KBM-7 (cell line): ENCODE measurements around the gene MAP3K7.
A peak's percentile ranks its signal among the peaks of the same experiment; 100 is the strongest.

Experiments
- DNase-seq: peaks from one replicate; pipeline ENCODE4 v3.0.0-alpha.2; 2015
- in situ Hi-C: fragments of 300-500 bp; cut with MboI; formaldehyde crosslinking; loops from 2 replicates; pipeline ENCODE4 v1.14.3; 2020; ENCODE audit warnings: low sequenced_read_pairs, low pct_unique_long_range_greater_than_20kb, mixed read lengths

The MAP3K7 gene

GRCh38 chr6:90537027-90537426, 49.8 kb downstream of the MAP3K7 start:
- DNase-seq, result no peak
- in situ Hi-C loops, result no loop called here

GRCh38 chr6:90536520-90536919, 50.4 kb downstream of the MAP3K7 start:
- in situ Hi-C loops, result no loop called here
- DNase-seq, result no peak

- no peak for DNase-seq
- in situ Hi-C loops, result no loop called here
Measured at GRCh38 chr6:90534337-90535025, 52.4 kb downstream of the MAP3K7 start.

GRCh38 chr6:90533615-90534336, 53.1 kb downstream of the MAP3K7 start:
- no peak for DNase-seq
- in situ Hi-C loops, result no loop called here

GRCh38 chr6:90530882-90531281, 56.0 kb downstream of the MAP3K7 start:
- DNase-seq, result no peak
- in situ Hi-C loops, result no loop called here

GRCh38 chr6:90525421-90525820, 61.5 kb downstream of the MAP3K7 start:
- DNase-seq, result no peak
- in situ Hi-C loops, result no loop called here

- in situ Hi-C loops, result no loop called here
- no peak for DNase-seq
Measured at GRCh38 chr6:90523779-90524310, 63.0 kb downstream of the MAP3K7 start.

GRCh38 chr6:90521955-90522354, 64.9 kb downstream of the MAP3K7 start:
- DNase-seq, result no peak
- in situ Hi-C loops, result no loop called here

- no peak for DNase-seq
- in situ Hi-C loops, result no loop called here
Measured at GRCh38 chr6:90516074-90516660, 70.7 kb downstream of the MAP3K7 start.

- in situ Hi-C loops, result no loop called here
- no peak for DNase-seq
Measured at GRCh38 chr6:90514496-90514895, 72.4 kb downstream of the MAP3K7 start.

- in situ Hi-C loops, result no loop called here
- peak; percentile 14 for DNase-seq
Measured at GRCh38 chr6:90508753-90509152, 78.1 kb downstream of the MAP3K7 start.

GRCh38 chr6:90502866-90503407, 83.9 kb downstream of the MAP3K7 start:
- in situ Hi-C loops, result no loop called here
- peak; percentile 28 for DNase-seq

GRCh38 chr6:90502381-90502780, 84.5 kb downstream of the MAP3K7 start:
- in situ Hi-C loops, result no loop called here
- no peak for DNase-seq

GRCh38 chr6:90500458-90500857, 86.4 kb downstream of the MAP3K7 start:
- in situ Hi-C loops, result no loop called here
- no peak for DNase-seq

- in situ Hi-C loops, result no loop called here
- DNase-seq, result no peak
Measured at GRCh38 chr6:90497411-90497810, 89.5 kb downstream of the MAP3K7 start.

- DNase-seq, result no peak
- in situ Hi-C loops, result no loop called here
Measured at GRCh38 chr6:90496258-90497016, 90.4 kb downstream of the MAP3K7 start.

GRCh38 chr6:90495216-90495817, 91.6 kb downstream of the MAP3K7 start:
- DNase-seq, result no peak
- in situ Hi-C loops, result no loop called here

GRCh38 chr6:90494067-90494780, 92.6 kb downstream of the MAP3K7 start:
- in situ Hi-C loops, result no loop called here
- DNase-seq, result no peak
